K562 (cell line): ENCODE data around the gene HSPB1. TPM values are rescaled to one million over a fixed set of nuclear protein-coding genes. Genes with fewer than 3 reads are reported as not detected.

Experiments used
- ASH1L ChIP-seq: fragments of 450-650 bp; IDR thresholded peaks from 2 replicates; pipeline ENCODE4 v1.6.1; 2018; ENCODE audit warnings: borderline replicate concordance, mild to moderate bottlenecking, low read depth; ENCODE audit not compliant: partially characterized antibody
- BHLHE40 ChIP-seq: IDR thresholded peaks from 2 replicates; pipeline ENCODE4 v1.6.1; 2011; ENCODE audit warnings: low read length, improper control_type of control experiment
- BRCA1 ChIP-seq, 2 experiments: fragments of 450-650 bp in 1 of 2; sonication (generic) in 1 of 2; formaldehyde crosslinking in 1 of 2; IDR thresholded peaks; 2 replicates each; pipeline versions ENCODE4 v1.5.0 to v1.6.1; 2017 to 2020; ENCODE audit warnings: mild to moderate bottlenecking in 1 of 2, missing genetic modification reagents in 1 of 2
- E2F1 ChIP-seq: sonication (generic); formaldehyde crosslinking; IDR thresholded peaks from 2 replicates; pipeline ENCODE4 v1.8.1; 2023; ENCODE audit warnings: mild to moderate bottlenecking, missing genetic modification reagents, moderate library complexity
- ETV5 ChIP-seq: sonication (generic); formaldehyde crosslinking; IDR thresholded peaks from 2 replicates; pipeline ENCODE4 v1.4.0; 2020; ENCODE audit warnings: low read depth, mild to moderate bottlenecking, missing genetic modification reagents
- FOXK1 ChIP-seq: sonication (generic); formaldehyde crosslinking; IDR thresholded peaks from 2 replicates; pipeline ENCODE4 v1.8.0; 2022; ENCODE audit warnings: missing genetic modification reagents, mild to moderate bottlenecking, borderline replicate concordance
- FUS ChIP-seq: fragments of 200-400 bp; formaldehyde crosslinking; optimal IDR thresholded peaks from 2 replicates; pipeline ENCODE3; 2017; ENCODE audit warnings: low read depth, low read length
- KAT8 ChIP-seq: fragments of 450-650 bp; IDR thresholded peaks from 2 replicates; pipeline ENCODE4 v1.6.1; 2016; ENCODE audit warnings: low read depth, mild to moderate bottlenecking
- MAZ ChIP-seq, 2 experiments: fragments of 450-650 bp in 1 of 2; sonication (generic) in 1 of 2; formaldehyde crosslinking; IDR thresholded peaks in 1 of 2; conservative IDR thresholded peaks in 1 of 2; 2 replicates each; pipeline versions ENCODE4 v1.4.0 to v1.5.0; 2020; ENCODE audit warnings: mild to moderate bottlenecking in 1 of 2, missing genetic modification reagents in 1 of 2
- MXI1 ChIP-seq: IDR thresholded peaks from 2 replicates; pipeline ENCODE4 v1.6.1; 2011; ENCODE audit warnings: low read depth, mild to moderate bottlenecking, improper control_type of control experiment, low read length
- NFYB ChIP-seq: IDR thresholded peaks from 2 replicates; pipeline ENCODE4 v1.6.1; 2011; ENCODE audit warnings: mild to moderate bottlenecking, moderate library complexity; ENCODE audit not compliant: insufficient read length; ENCODE audit errors: extremely low read depth
- POLR2AphosphoS2 ChIP-seq: IDR thresholded peaks from 2 replicates; pipeline ENCODE4 v1.6.1; 2012; ENCODE audit warnings: low read length, improper control_type of control experiment
- PTRF ChIP-seq: fragments of 450-650 bp; IDR thresholded peaks from 2 replicates; pipeline ENCODE4 v1.6.1; 2016; ENCODE audit warnings: mild to moderate bottlenecking, missing genetic modification characterization, missing compliant biosample characterization
- RB1 ChIP-seq: fragments of 450-650 bp; IDR thresholded peaks from 2 replicates; pipeline ENCODE4 v1.6.1; 2017; ENCODE audit warnings: low read depth, mild to moderate bottlenecking
- SMARCA4 ChIP-seq: fragments of 450-650 bp; IDR thresholded peaks from 2 replicates; pipeline ENCODE4 v1.6.1; 2016
- SNAPC5 ChIP-seq: fragments of 250-450 bp; sonication (Bioruptor Pico); IDR thresholded peaks from 2 replicates; pipeline ENCODE4 v1.8.0; 2021; ENCODE audit warnings: moderate library complexity, mild to moderate bottlenecking, inconsistent platforms
- TBL1XR1 ChIP-seq, 2 experiments: IDR thresholded peaks; 2 replicates each; pipeline ENCODE4 v1.6.1; 2012; ENCODE audit warnings: improper control_type of control experiment in 2 of 2, low read length in 2 of 2, mild to moderate bottlenecking in 1 of 2
- XRCC4 ChIP-seq: IDR thresholded peaks from one replicate; pipeline ENCODE4 v1.6.1; 2011; ENCODE audit not compliant: insufficient read depth, insufficient read length; ENCODE audit errors: extremely low read depth
- ZFP36 ChIP-seq: fragments of 150-350 bp; IDR thresholded peaks from 2 replicates; pipeline ENCODE4 v1.6.1; 2018; ENCODE audit warnings: low read length, low read depth; ENCODE audit not compliant: partially characterized antibody
- ZNF134 ChIP-seq: fragments of 250-450 bp; sonication (Bioruptor Pico); conservative IDR thresholded peaks from 2 replicates; pipeline ENCODE4 v1.4.0; 2020
- ZNF282 ChIP-seq: sonication (generic); formaldehyde crosslinking; IDR thresholded peaks from 2 replicates; pipeline ENCODE4 v1.8.1; 2023; ENCODE audit warnings: missing genetic modification reagents
- ZNF644 ChIP-seq: fragments of 200-800 bp; sonication (Bioruptor generic); IDR thresholded peaks from 2 replicates; pipeline ENCODE4 v1.6.1; 2016; ENCODE audit warnings: low read depth, missing genetic modification characterization, missing compliant biosample characterization
- ZNF764 ChIP-seq: fragments of 250-450 bp; sonication (Bioruptor Pico); IDR thresholded peaks from 2 replicates; pipeline ENCODE4 v1.4.0; 2020; ENCODE audit warnings: low read depth, mild to moderate bottlenecking, moderate library complexity
- polyA plus RNA-seq, 8 experiments: library from polyadenylated mRNA; depleted of rRNA in 4 of 8; stranded (reverse) in 5 of 8; unstranded in 3 of 8; fragments of >200 nt; fragmentation: Nextera tagmentation in 2 of 8; fragmentation: Illumina TruSeq in 1 of 8; extraction: Ambion mirVana in 2 of 8; extraction: Trizol in 1 of 8; gene quantifications; 2 replicates each; pipeline versions ENCODE4 v1.2.1 to v1.2.3, GENCODE V29; 2011 to 2014; ENCODE audit warnings: inconsistent platforms in 1 of 8, missing spikeins in 1 of 8
- total RNA-seq, 7 experiments: library from RNA; depleted of rRNA in 6 of 7; stranded (reverse); fragments of >200 nt in 6 of 7; fragmentation: Illumina TruSeq in 2 of 7; extraction: Trizol in 2 of 7; gene quantifications; 2 replicates each; pipeline versions ENCODE4 v1.2.1 to v1.2.3, GENCODE V29; 2011 to 2021; ENCODE audit warnings: low replicate concordance in 1 of 7
- TF ChIP-seq, protein P1 (sequence below): fragments of 250-450 bp; sonication (Bioruptor Pico); IDR thresholded peaks from 2 replicates; pipeline ENCODE4 v1.8.0; 2022; ENCODE audit warnings: inconsistent platforms
- TF ChIP-seq, protein P2 (sequence below): fragments of 450-650 bp; formaldehyde crosslinking; IDR thresholded peaks from 2 replicates; pipeline ENCODE4 v1.4.0; 2020; ENCODE audit warnings: mild to moderate bottlenecking, moderate library complexity

The HSPB1 gene
- total and polyA plus RNA-seq, 9 of the 15 experiments (the other 6 are each of a cell fraction or from before 2014, with no cell fraction given) = 27.1 to 522 (median 138) TPM

DNA sequence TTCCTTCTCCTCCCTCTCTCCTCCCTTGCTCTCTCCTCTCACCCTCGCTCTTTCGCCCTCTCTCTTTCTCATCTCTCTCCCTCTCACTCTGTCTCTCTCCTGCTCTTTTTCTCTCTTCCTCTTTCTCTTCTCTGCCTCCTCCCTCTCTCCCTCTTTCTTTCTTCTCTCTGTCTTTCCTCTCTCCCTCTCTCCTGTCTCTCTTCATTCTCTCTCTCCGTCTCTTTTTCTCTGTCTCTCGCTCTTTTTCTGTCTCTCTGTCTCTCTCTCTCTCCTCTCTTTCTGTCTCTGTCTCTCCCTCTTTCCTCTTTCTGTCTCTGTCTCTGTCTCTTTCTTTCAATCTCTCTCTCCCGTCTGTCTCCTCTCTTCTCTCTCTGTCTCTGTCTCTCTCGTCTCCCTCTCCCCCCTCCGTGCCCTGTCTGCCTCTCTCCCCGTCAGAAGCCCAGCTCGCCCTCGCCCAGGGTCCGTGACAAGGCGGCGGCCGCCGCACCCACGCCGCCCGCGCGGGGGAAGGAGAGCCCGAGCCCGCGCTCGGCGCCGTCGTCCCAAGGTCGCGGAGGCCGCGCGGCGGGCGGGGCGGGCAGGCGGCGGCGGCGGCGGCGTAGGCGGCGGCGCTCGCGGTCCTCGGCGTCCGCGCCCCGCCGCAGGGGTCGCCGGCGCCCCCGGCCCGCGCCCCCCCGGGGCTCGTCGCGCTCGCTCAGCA, 21.3 kb upstream of the HSPB1 start (continued):
- TF ChIP-seq, protein P1, sequence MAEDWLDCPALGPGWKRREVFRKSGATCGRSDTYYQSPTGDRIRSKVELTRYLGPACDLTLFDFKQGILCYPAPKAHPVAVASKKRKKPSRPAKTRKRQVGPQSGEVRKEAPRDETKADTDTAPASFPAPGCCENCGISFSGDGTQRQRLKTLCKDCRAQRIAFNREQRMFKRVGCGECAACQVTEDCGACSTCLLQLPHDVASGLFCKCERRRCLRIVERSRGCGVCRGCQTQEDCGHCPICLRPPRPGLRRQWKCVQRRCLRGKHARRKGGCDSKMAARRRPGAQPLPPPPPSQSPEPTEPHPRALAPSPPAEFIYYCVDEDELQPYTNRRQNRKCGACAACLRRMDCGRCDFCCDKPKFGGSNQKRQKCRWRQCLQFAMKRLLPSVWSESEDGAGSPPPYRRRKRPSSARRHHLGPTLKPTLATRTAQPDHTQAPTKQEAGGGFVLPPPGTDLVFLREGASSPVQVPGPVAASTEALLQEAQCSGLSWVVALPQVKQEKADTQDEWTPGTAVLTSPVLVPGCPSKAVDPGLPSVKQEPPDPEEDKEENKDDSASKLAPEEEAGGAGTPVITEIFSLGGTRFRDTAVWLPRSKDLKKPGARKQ = no peak
- no peak for TF ChIP-seq MAZ (CRISPR knock-in tag; conservative IDR thresholded peaks at IDR 0.05 in 1 of 2, IDR thresholded peaks at IDR 0.05 in 1 of 2)
- TF ChIP-seq ETV5 (CRISPR knock-in tag) = no peak
- TF ChIP-seq, protein P2, sequence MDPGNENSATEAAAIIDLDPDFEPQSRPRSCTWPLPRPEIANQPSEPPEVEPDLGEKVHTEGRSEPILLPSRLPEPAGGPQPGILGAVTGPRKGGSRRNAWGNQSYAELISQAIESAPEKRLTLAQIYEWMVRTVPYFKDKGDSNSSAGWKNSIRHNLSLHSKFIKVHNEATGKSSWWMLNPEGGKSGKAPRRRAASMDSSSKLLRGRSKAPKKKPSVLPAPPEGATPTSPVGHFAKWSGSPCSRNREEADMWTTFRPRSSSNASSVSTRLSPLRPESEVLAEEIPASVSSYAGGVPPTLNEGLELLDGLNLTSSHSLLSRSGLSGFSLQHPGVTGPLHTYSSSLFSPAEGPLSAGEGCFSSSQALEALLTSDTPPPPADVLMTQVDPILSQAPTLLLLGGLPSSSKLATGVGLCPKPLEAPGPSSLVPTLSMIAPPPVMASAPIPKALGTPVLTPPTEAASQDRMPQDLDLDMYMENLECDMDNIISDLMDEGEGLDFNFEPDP (CRISPR knock-in tag) = no peak
- no peak for TF ChIP-seq BHLHE40
- TF ChIP-seq FOXK1 (CRISPR knock-in tag) = no peak
- TF ChIP-seq RB1 = 0 out of 2 replicates have a peak, but pooled peaks have one; percentile 39
- no peak for TF ChIP-seq POLR2AphosphoS2
- TF ChIP-seq KAT8 = no peak
- no peak for TF ChIP-seq XRCC4
- TF ChIP-seq BRCA1 (IDR thresholded peaks at IDR 0.05) = no peak
- TF ChIP-seq BRCA1 (CRISPR knock-in tag; IDR thresholded peaks at IDR 0.05) = no peak
- TF ChIP-seq ZNF134 (CRISPR knock-in tag) = no peak
- no peak for TF ChIP-seq NFYB
- TF ChIP-seq E2F1 (CRISPR knock-in tag) = no peak
- TF ChIP-seq ASH1L = peak; percentile 67
- no peak for TF ChIP-seq PTRF (tag)
- TF ChIP-seq ZNF644 (tag) = no peak
- peak; percentile 8 for TF ChIP-seq ZFP36
- TF ChIP-seq SMARCA4 = peak; percentile 38; the same call in 1 of the 2 replicates
- TF ChIP-seq SNAPC5 (CRISPR knock-in tag) = no peak
- TF ChIP-seq TBL1XR1 (IDR thresholded peaks at IDR 0.05; ENCODE audit: low read length in 2 of 2) = no peak
- TF ChIP-seq MXI1 = no peak
- no peak for TF ChIP-seq ZNF282 (CRISPR knock-in tag)
- no peak for TF ChIP-seq ZNF764 (CRISPR knock-in tag)
- no peak for TF ChIP-seq FUS
